Peyer's patch (tissue), 4 donors: ENCODE data around the gene PROZ.

Experiments
- POLR2A ChIP-seq, 2 donors: fragments of 450-650 bp; IDR thresholded peaks; one replicate each; pipeline ENCODE4 v1.5.1; 2017; ENCODE audit warnings: antibody characterized with exemption in 2 of 2, mild to moderate bottlenecking in 2 of 2, moderate library complexity in 2 of 2
- TF ChIP-seq, protein P1 (sequence below), 6 experiments: fragments of 450-650 bp in 4 of 6; fragments of 200-600 bp in 2 of 6; sonication (generic) in 1 of 6; IDR thresholded peaks; one replicate each; pipeline ENCODE4 v1.5.1; 2017 to 2019; ENCODE audit warnings: antibody characterized with exemption in 6 of 6, mild to moderate bottlenecking in 3 of 6, moderate library complexity in 1 of 6

DNA sequence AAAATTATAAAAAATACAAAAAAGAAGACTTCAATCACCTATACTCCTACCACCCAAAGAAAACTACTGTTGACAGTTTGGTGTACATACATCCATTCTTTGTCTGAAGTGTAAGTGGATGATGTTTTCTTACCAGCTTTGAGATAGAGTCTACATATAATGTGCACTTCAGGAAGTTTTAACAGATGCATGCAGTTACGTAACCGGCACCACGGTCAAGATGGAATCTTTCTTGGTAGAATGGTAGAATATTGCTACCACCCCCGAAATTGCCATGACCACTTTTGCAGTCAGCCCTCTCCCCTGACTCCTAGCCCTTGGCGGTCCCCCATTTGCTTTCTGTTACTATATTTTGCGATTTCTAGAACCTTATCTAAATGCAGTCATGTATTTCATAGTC is 52.4 kb downstream of the PROZ start:
- TF ChIP-seq, protein P1, sequence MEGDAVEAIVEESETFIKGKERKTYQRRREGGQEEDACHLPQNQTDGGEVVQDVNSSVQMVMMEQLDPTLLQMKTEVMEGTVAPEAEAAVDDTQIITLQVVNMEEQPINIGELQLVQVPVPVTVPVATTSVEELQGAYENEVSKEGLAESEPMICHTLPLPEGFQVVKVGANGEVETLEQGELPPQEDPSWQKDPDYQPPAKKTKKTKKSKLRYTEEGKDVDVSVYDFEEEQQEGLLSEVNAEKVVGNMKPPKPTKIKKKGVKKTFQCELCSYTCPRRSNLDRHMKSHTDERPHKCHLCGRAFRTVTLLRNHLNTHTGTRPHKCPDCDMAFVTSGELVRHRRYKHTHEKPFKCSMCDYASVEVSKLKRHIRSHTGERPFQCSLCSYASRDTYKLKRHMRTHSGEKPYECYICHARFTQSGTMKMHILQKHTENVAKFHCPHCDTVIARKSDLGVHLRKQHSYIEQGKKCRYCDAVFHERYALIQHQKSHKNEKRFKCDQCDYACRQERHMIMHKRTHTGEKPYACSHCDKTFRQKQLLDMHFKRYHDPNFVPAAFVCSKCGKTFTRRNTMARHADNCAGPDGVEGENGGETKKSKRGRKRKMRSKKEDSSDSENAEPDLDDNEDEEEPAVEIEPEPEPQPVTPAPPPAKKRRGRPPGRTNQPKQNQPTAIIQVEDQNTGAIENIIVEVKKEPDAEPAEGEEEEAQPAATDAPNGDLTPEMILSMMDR (IDR thresholded peaks at IDR 0.05) = no peak
- no peak for TF ChIP-seq POLR2A (IDR thresholded peaks at IDR 0.05)
